RPMI8226 (cell line): ENCODE measurements around the gene BTBD16.
A peak's percentile ranks its signal among the peaks of the same experiment; 100 is the strongest.

Experiments used
- DNase-seq: peaks from one replicate; pipeline ENCODE4 v3.0.0-alpha.2; 2015

Gene BTBD16

GRCh38 chr10:122323941-122324675 is 53.0 kb downstream of the BTBD16 start:
- DNase-seq: no peak

GRCh38 chr10:122325235-122325634 is 54.1 kb downstream of the BTBD16 start:
- no peak for DNase-seq

GRCh38 chr10:122326385-122326784 is 55.3 kb downstream of the BTBD16 start:
- DNase-seq: peak; percentile 11

GRCh38 chr10:122326806-122327205 is 55.7 kb downstream of the BTBD16 start:
- no peak for DNase-seq

- DNase-seq: no peak
Measured at GRCh38 chr10:122327237-122328206, 56.4 kb downstream of the BTBD16 start.

GRCh38 chr10:122328676-122329075 is 57.6 kb downstream of the BTBD16 start:
- no peak for DNase-seq

- DNase-seq: no peak
Measured at GRCh38 chr10:122329416-122329815, 58.3 kb downstream of the BTBD16 start.

GRCh38 chr10:122331100-122331499 is 60.0 kb downstream of the BTBD16 start:
- no peak for DNase-seq

GRCh38 chr10:122331615-122332446 is 60.7 kb downstream of the BTBD16 start:
- no peak for DNase-seq

- DNase-seq: no peak
Measured at GRCh38 chr10:122333037-122333436, 61.9 kb downstream of the BTBD16 start.

GRCh38 chr10:122336332-122336731 is 65.2 kb downstream of the BTBD16 start:
- no peak for DNase-seq

- no peak for DNase-seq
Measured at GRCh38 chr10:122336961-122337360, 65.9 kb downstream of the BTBD16 start.

- no peak for DNase-seq
Measured at GRCh38 chr10:122338609-122339441, 67.7 kb downstream of the BTBD16 start.

- no peak for DNase-seq
Measured at GRCh38 chr10:122341141-122341810, 70.2 kb downstream of the BTBD16 start.

GRCh38 chr10:122342293-122343134 is 71.4 kb downstream of the BTBD16 start:
- peak; percentile 45 for DNase-seq

GRCh38 chr10:122343135-122343800 is 72.2 kb downstream of the BTBD16 start:
- no peak for DNase-seq

- no peak for DNase-seq
Measured at GRCh38 chr10:122343936-122344335, 72.8 kb downstream of the BTBD16 start.

- no peak for DNase-seq
Measured at GRCh38 chr10:122344741-122345258, 73.7 kb downstream of the BTBD16 start.

- no peak for DNase-seq
Measured at GRCh38 chr10:122346326-122346950, 75.3 kb downstream of the BTBD16 start.
